ENCODE results near the gene MRPL27.
A peak's percentile ranks its signal among the peaks of the same experiment; 100 is the strongest.
"Not testable (repeated sequence)": the region's sequence is repeated elsewhere in the genome, so short reads cannot be mapped to it uniquely, and the experiment has no call there.

The MRPL27 gene

GRCh38 chr17:50344731-50345365, 28.1 kb downstream of the MRPL27 start:
- peak; percentile 57 for DNase-seq

GRCh38 chr17:50339381-50339780, 33.6 kb downstream of the MRPL27 start:
- no peak for DNase-seq

- DNase-seq: no peak
Observed at GRCh38 chr17:50338645-50339044, 34.3 kb downstream of the MRPL27 start.

GRCh38 chr17:50337956-50338355, 35.0 kb downstream of the MRPL27 start:
- no peak for DNase-seq

- not testable (repeated sequence) for DNase-seq
Observed at GRCh38 chr17:50333291-50334057, 39.5 kb downstream of the MRPL27 start.

- peak; percentile 21 for DNase-seq
Observed at GRCh38 chr17:50332196-50332595, 40.8 kb downstream of the MRPL27 start.

GRCh38 chr17:50331085-50331791, 41.7 kb downstream of the MRPL27 start:
- DNase-seq: no peak

- no peak for DNase-seq
Observed at GRCh38 chr17:50330151-50330775, 42.7 kb downstream of the MRPL27 start.

GRCh38 chr17:50329716-50330115, 43.3 kb downstream of the MRPL27 start:
- DNase-seq: no peak

- peak; percentile 16 for DNase-seq
Observed at GRCh38 chr17:50328363-50329325, 44.3 kb downstream of the MRPL27 start.

GRCh38 chr17:50326831-50327364, 46.1 kb downstream of the MRPL27 start:
- DNase-seq: no peak

GRCh38 chr17:50325906-50326305, 47.1 kb downstream of the MRPL27 start:
- no peak for DNase-seq

- DNase-seq: no peak
Observed at GRCh38 chr17:50323060-50323459, 49.9 kb downstream of the MRPL27 start.

GRCh38 chr17:50322271-50322670, 50.7 kb downstream of the MRPL27 start:
- no peak for DNase-seq

- no peak for DNase-seq
Observed at GRCh38 chr17:50319306-50320004, 53.5 kb downstream of the MRPL27 start.

GRCh38 chr17:50318501-50319285, 54.3 kb downstream of the MRPL27 start:
- DNase-seq: no peak
